ENCODE measurements around the gene LILRA5.

- TF ChIP-seq CTCF (IDR thresholded peaks at IDR 0.05) (no peak), POLR2A (IDR thresholded peaks at IDR 0.05) (no peak), POLR2AphosphoS5 (IDR thresholded peaks at IDR 0.05) (no peak), EP300 (IDR thresholded peaks at IDR 0.05) (no peak)
These were observed 50.9 kb downstream of the LILRA5 start for GRCh38 chr19:54262066-54262465.
